Astrocyte (in vitro differentiated cells and primary cell): ENCODE results near the gene PERM1. TPM values are rescaled to one million over a fixed set of nuclear protein-coding genes. Genes with fewer than 3 reads are reported as not detected.

ENCODE experiments used
- DNase-seq: peaks from one replicate; pipeline ENCODE4 v3.0.0-alpha.2; 2010; ENCODE audit warnings: low read depth
- FAIRE-seq: peaks from 2 replicates; lab custom pipeline; 2011; peaks lifted over from hg19 to GRCh38; lab: Jason Lieb, UNC
- H2AFZ ChIP-seq: 2 replicates; pipeline ENCODE4 v1.6.0; 2012; ENCODE audit warnings: low read depth, low read length, inconsistent platforms
- H3K27ac ChIP-seq: 2 replicates; pipeline ENCODE4 v1.5.1; 2011; ENCODE audit warnings: low read depth, low read length, inconsistent platforms
- H3K27me3 ChIP-seq: 2 replicates; pipeline ENCODE4 v1.6.0; 2011; ENCODE audit warnings: low read length, inconsistent platforms; ENCODE audit not compliant: insufficient read depth
- H3K36me3 ChIP-seq: 2 replicates; pipeline ENCODE4 v1.5.1; 2011; ENCODE audit warnings: low read length, inconsistent platforms; ENCODE audit not compliant: insufficient read depth
- H3K4me1 ChIP-seq: 2 replicates; pipeline ENCODE4 v1.5.1; 2011; ENCODE audit warnings: low read length, inconsistent platforms; ENCODE audit not compliant: insufficient read depth
- H3K4me2 ChIP-seq: 2 replicates; pipeline ENCODE4 v1.6.0; 2012; ENCODE audit warnings: low read length, inconsistent platforms
- H3K4me3 ChIP-seq: 2 replicates; pipeline ENCODE4 v1.5.1; 2011; ENCODE audit warnings: low read depth, mild to moderate bottlenecking, low read length, inconsistent platforms; ENCODE audit not compliant: insufficient read depth
- H3K79me2 ChIP-seq: 2 replicates; pipeline ENCODE4 v1.6.0; 2012; ENCODE audit warnings: mild to moderate bottlenecking, low read length, inconsistent platforms; ENCODE audit not compliant: insufficient read depth
- H3K9ac ChIP-seq: 2 replicates; pipeline ENCODE4 v1.6.0; 2012; ENCODE audit warnings: mild to moderate bottlenecking, low read length, inconsistent platforms
- H3K9me3 ChIP-seq: 2 replicates; pipeline ENCODE4 v1.5.1; 2012; ENCODE audit warnings: low read depth, mild to moderate bottlenecking, low read length, inconsistent platforms; ENCODE audit not compliant: insufficient read depth
- H4K20me1 ChIP-seq: 2 replicates; pipeline ENCODE4 v1.6.0; 2012; ENCODE audit warnings: low read length, inconsistent platforms; ENCODE audit not compliant: insufficient read depth
- H3K27ac Mint-ChIP-seq: one replicate; pipeline ENCODE4 v1.8.0; 2021; ENCODE audit warnings: mild to moderate bottlenecking, mixed read lengths; ENCODE audit not compliant: unreplicated experiment
- H3K27me3 Mint-ChIP-seq: one replicate; pipeline ENCODE4 v1.8.0; 2021; ENCODE audit warnings: low read depth, mixed read lengths; ENCODE audit not compliant: unreplicated experiment
- H3K36me3 Mint-ChIP-seq: one replicate; pipeline ENCODE4 v1.8.0; 2021; ENCODE audit warnings: low read depth, mixed read lengths; ENCODE audit not compliant: unreplicated experiment
- H3K4me1 Mint-ChIP-seq: one replicate; pipeline ENCODE4 v1.8.0; 2021; ENCODE audit warnings: low read depth, mixed read lengths; ENCODE audit not compliant: unreplicated experiment
- H3K4me3 Mint-ChIP-seq: one replicate; pipeline ENCODE4 v1.8.0; 2021; ENCODE audit warnings: mild to moderate bottlenecking, moderate library complexity, mixed read lengths; ENCODE audit not compliant: unreplicated experiment
- H3K9me3 Mint-ChIP-seq: one replicate; pipeline ENCODE4 v1.8.0; 2021; ENCODE audit warnings: mild to moderate bottlenecking, mixed read lengths; ENCODE audit not compliant: unreplicated experiment
- CTCF ChIP-seq: IDR thresholded peaks from 2 replicates; pipeline ENCODE4 v1.5.1; 2011; ENCODE audit warnings: low read depth, mild to moderate bottlenecking, inconsistent platforms, low read length, moderate library complexity; ENCODE audit not compliant: insufficient read depth
- EZH2 ChIP-seq: IDR thresholded peaks from 2 replicates; pipeline ENCODE4 v1.6.1; 2012; ENCODE audit warnings: mild to moderate bottlenecking, low read length, inconsistent platforms; ENCODE audit not compliant: insufficient read depth
- total RNA-seq: library from RNA; stranded (reverse); gene quantifications from 2 replicates; pipeline ENCODE4 v1.2.1, GENCODE V29; 2021

Gene PERM1
- total RNA-seq, 1 donor from 2014 or later: 0.20 TPM

GRCh38 chr1:1023700-1024099 lies 41.8 kb upstream of the PERM1 start:
- H3K4me3 Mint-ChIP-seq: peak overlapping the region; percentile 82
- H3K4me1 ChIP-seq: peaks cover 40% of the 10 kb centered on the region
- no peaks in the 10 kb centered on the region for H3K9me3 ChIP-seq
- H3K36me3 Mint-ChIP-seq: peaks cover 5% of the 10 kb centered on the region
- no peak overlapping the region for H2AFZ ChIP-seq
- no peaks in the 10 kb centered on the region for H3K27me3 ChIP-seq
- DNase-seq (no peak), FAIRE-seq (no peak)
- no peaks in the 10 kb centered on the region for H3K36me3 ChIP-seq
- H3K9ac ChIP-seq: no peak overlapping the region
- peak overlapping the region; percentile 95 for H3K4me2 ChIP-seq
- H3K27ac ChIP-seq: no peak overlapping the region
- no peaks in the 10 kb centered on the region for H3K9me3 Mint-ChIP-seq
- no peaks in the 10 kb centered on the region for H3K27me3 Mint-ChIP-seq
- no peak overlapping the region for H3K4me3 ChIP-seq
- TF ChIP-seq CTCF (no peak), EZH2 (no peak)
- H3K79me2 ChIP-seq: peaks cover 71% of the 10 kb centered on the region
- peaks cover 22% of the 10 kb centered on the region for H3K4me1 Mint-ChIP-seq
- no peak overlapping the region for H3K27ac Mint-ChIP-seq
- peaks cover 58% of the 10 kb centered on the region for H4K20me1 ChIP-seq

GRCh38 chr1:1022302-1023009 lies 40.6 kb upstream of the PERM1 start:
- Histone ChIP-seq H3K27me3 (no peaks in the 10 kb centered on the region), H3K4me1 (peaks cover 40% of the 10 kb centered on the region), H3K9me3 (no peaks in the 10 kb centered on the region), H3K36me3 (no peaks in the 10 kb centered on the region), H3K4me3 (peak overlapping the region; percentile 62), H3K27ac (peak overlapping the region; percentile 86), H3K4me2 (peak overlapping the region; percentile 95), H3K79me2 (peaks cover 65% of the 10 kb centered on the region), H2AFZ (no peak overlapping the region), H3K9ac (peak overlapping the region; percentile 33), H4K20me1 (peaks cover 52% of the 10 kb centered on the region)
- H3K4me1 Mint-ChIP-seq: peaks cover 22% of the 10 kb centered on the region
- no peaks in the 10 kb centered on the region for H3K9me3 Mint-ChIP-seq
- H3K27me3 Mint-ChIP-seq: no peaks in the 10 kb centered on the region
- peak overlapping the region; percentile 81 for H3K27ac Mint-ChIP-seq
- FAIRE-seq: no peak
- TF ChIP-seq EZH2 (no peak), CTCF (no peak)
- no peak for DNase-seq
- peaks cover 5% of the 10 kb centered on the region for H3K36me3 Mint-ChIP-seq
- H3K4me3 Mint-ChIP-seq: peak overlapping the region; percentile 82

- H3K9me3 Mint-ChIP-seq: no peaks in the 10 kb centered on the region
- H3K36me3 Mint-ChIP-seq: peaks cover 3% of the 10 kb centered on the region
- FAIRE-seq (no peak), DNase-seq (peak; percentile 77)
- peaks cover 59% of the 10 kb centered on the region for H3K79me2 ChIP-seq
- peaks cover 46% of the 10 kb centered on the region for H4K20me1 ChIP-seq
- peak overlapping the region; percentile 95 for H3K4me2 ChIP-seq
- peak overlapping the region; percentile 82 for H3K4me3 Mint-ChIP-seq
- H2AFZ ChIP-seq: no peak overlapping the region
- H3K4me1 ChIP-seq: peaks cover 40% of the 10 kb centered on the region
- no peaks in the 10 kb centered on the region for H3K36me3 ChIP-seq
- H3K9me3 ChIP-seq: no peaks in the 10 kb centered on the region
- no peaks in the 10 kb centered on the region for H3K27me3 Mint-ChIP-seq
- no peaks in the 10 kb centered on the region for H3K27me3 ChIP-seq
- no peak for TF ChIP-seq EZH2
- no peak for TF ChIP-seq CTCF
- peak overlapping the region; percentile 62 for H3K4me3 ChIP-seq
- H3K9ac ChIP-seq: peak overlapping the region; percentile 85
- peak overlapping the region; percentile 81 for H3K27ac Mint-ChIP-seq
- H3K4me1 Mint-ChIP-seq: peaks cover 25% of the 10 kb centered on the region
- H3K27ac ChIP-seq: peak overlapping the region; percentile 86
These were observed 40.0 kb upstream of the PERM1 start for GRCh38 chr1:1021920-1022259.
